Measurements from ENCODE around the gene LYSMD3.

DNA sequence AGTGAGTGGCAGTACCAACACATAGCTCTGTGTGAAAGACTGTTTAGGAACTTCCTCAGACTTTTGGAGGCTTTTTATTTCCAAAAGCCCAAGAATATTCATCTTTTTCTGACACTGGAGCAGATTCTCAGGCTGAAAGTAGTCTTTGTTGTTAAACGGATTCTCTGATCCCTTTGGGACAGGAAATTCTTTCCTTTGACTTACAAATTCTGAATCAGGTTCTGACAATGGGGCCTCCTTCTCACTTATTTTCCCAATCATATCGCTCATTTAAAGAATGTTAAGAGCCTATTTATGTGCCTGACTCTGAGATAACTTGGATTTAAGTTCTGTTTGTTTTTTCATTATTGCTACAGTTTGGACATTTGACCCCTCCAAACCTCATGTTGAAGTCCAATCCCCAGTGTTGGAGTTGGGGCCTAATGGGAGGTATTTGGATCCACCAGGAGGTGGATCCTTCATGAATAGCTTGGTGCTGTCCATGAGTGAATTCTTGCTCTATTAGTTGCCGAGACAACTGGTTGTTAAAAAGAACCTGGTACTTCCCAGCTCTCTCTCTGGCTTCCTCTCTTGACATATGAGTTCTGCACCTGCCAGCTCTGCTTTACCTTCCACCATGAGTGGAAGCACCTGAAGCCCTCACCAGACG, 25.1 kb upstream of the LYSMD3 start:
- no peak for TF ChIP-seq CTCF (IDR thresholded peaks at IDR 0.05)
- no peak for TF ChIP-seq EP300 (IDR thresholded peaks at IDR 0.05)
